Neuron (in vitro differentiated cells): Measurements from ENCODE around the gene EVA1B.

Experiments used
- H2AFZ ChIP-seq: one replicate; pipeline ENCODE4 v1.6.1; 2013; ENCODE audit warnings: low read depth, mild to moderate bottlenecking, inconsistent platforms, low read length, moderate library complexity
- H3K27me3 ChIP-seq: one replicate; pipeline ENCODE4 v1.6.1; 2013; ENCODE audit warnings: low read length; ENCODE audit not compliant: insufficient read depth
- H3K36me3 ChIP-seq: one replicate; pipeline ENCODE4 v1.6.1; 2013; ENCODE audit warnings: low read length; ENCODE audit not compliant: insufficient read depth
- H3K4me1 ChIP-seq: one replicate; pipeline ENCODE4 v1.6.1; 2013; ENCODE audit warnings: low read length; ENCODE audit not compliant: insufficient read depth
- H3K4me3 ChIP-seq: 2 replicates; pipeline ENCODE4 v1.5.1; 2013; ENCODE audit warnings: mild to moderate bottlenecking, low read length, moderate library complexity
- H3K9me3 ChIP-seq: one replicate; pipeline ENCODE4 v1.6.1; 2013; ENCODE audit warnings: low read length

EVA1B gene

GRCh38 chr1:36341626-36342320 lies 18.3 kb upstream of the EVA1B start:
- no peak overlapping the region for H2AFZ ChIP-seq
- H3K9me3 ChIP-seq: no peaks in the 10 kb centered on the region
- no peak overlapping the region for H3K4me3 ChIP-seq
- H3K36me3 ChIP-seq: peaks cover 28% of the 10 kb centered on the region
- no peaks in the 10 kb centered on the region for H3K27me3 ChIP-seq
- H3K4me1 ChIP-seq: peaks cover 4% of the 10 kb centered on the region

- H3K9me3 ChIP-seq: no peaks in the 10 kb centered on the region
- H3K4me3 ChIP-seq: no peak overlapping the region
- H3K36me3 ChIP-seq: peaks cover 13% of the 10 kb centered on the region
- H2AFZ ChIP-seq: no peak overlapping the region
- H3K4me1 ChIP-seq: peaks cover 6% of the 10 kb centered on the region
- no peaks in the 10 kb centered on the region for H3K27me3 ChIP-seq
These were observed 16.2 kb upstream of the EVA1B start for GRCh38 chr1:36339615-36340014.

- H2AFZ ChIP-seq: no peak overlapping the region
- no peak overlapping the region for H3K4me3 ChIP-seq
- H3K27me3 ChIP-seq: no peaks in the 10 kb centered on the region
- peaks cover 6% of the 10 kb centered on the region for H3K4me1 ChIP-seq
- H3K36me3 ChIP-seq: peaks cover 10% of the 10 kb centered on the region
- no peaks in the 10 kb centered on the region for H3K9me3 ChIP-seq
These were observed 15.8 kb upstream of the EVA1B start for GRCh38 chr1:36339215-36339614.

GRCh38 chr1:36337830-36338229 lies 14.4 kb upstream of the EVA1B start:
- no peaks in the 10 kb centered on the region for H3K27me3 ChIP-seq
- H3K36me3 ChIP-seq: no peaks in the 10 kb centered on the region
- no peaks in the 10 kb centered on the region for H3K9me3 ChIP-seq
- no peak overlapping the region for H2AFZ ChIP-seq
- H3K4me1 ChIP-seq: peaks cover 6% of the 10 kb centered on the region
- no peak overlapping the region for H3K4me3 ChIP-seq

GRCh38 chr1:36330940-36331339 lies 7.5 kb upstream of the EVA1B start:
- H2AFZ ChIP-seq: no peak overlapping the region
- no peak overlapping the region for H3K4me3 ChIP-seq
- H3K4me1 ChIP-seq: no peaks in the 10 kb centered on the region
- no peaks in the 10 kb centered on the region for H3K36me3 ChIP-seq
- H3K27me3 ChIP-seq: no peaks in the 10 kb centered on the region
- H3K9me3 ChIP-seq: no peaks in the 10 kb centered on the region

- Histone ChIP-seq H3K9me3 (no peaks in the 10 kb centered on the region), H2AFZ (no peak overlapping the region), H3K36me3 (no peaks in the 10 kb centered on the region), H3K27me3 (no peaks in the 10 kb centered on the region), H3K4me1 (no peaks in the 10 kb centered on the region), H3K4me3 (no peak overlapping the region)
These were observed 6.4 kb upstream of the EVA1B start for GRCh38 chr1:36329817-36330216.

GRCh38 chr1:36328713-36329112 lies 5.3 kb upstream of the EVA1B start:
- Histone ChIP-seq H2AFZ (no peak overlapping the region), H3K4me1 (peaks cover 11% of the 10 kb centered on the region), H3K4me3 (no peak overlapping the region), H3K9me3 (no peaks in the 10 kb centered on the region), H3K36me3 (no peaks in the 10 kb centered on the region), H3K27me3 (no peaks in the 10 kb centered on the region)

GRCh38 chr1:36328088-36328480 lies 4.6 kb upstream of the EVA1B start:
- no peak overlapping the region for H3K4me3 ChIP-seq
- H3K36me3 ChIP-seq: no peaks in the 10 kb centered on the region
- H3K27me3 ChIP-seq: no peaks in the 10 kb centered on the region
- no peaks in the 10 kb centered on the region for H3K9me3 ChIP-seq
- peaks cover 13% of the 10 kb centered on the region for H3K4me1 ChIP-seq
- no peak overlapping the region for H2AFZ ChIP-seq

GRCh38 chr1:36327421-36328087 lies 4.1 kb upstream of the EVA1B start:
- Histone ChIP-seq H2AFZ (no peak overlapping the region), H3K4me1 (peaks cover 15% of the 10 kb centered on the region), H3K4me3 (no peak overlapping the region), H3K27me3 (no peaks in the 10 kb centered on the region), H3K36me3 (no peaks in the 10 kb centered on the region), H3K9me3 (no peaks in the 10 kb centered on the region)

GRCh38 chr1:36326499-36326898 lies 3.1 kb upstream of the EVA1B start:
- no peak overlapping the region for H2AFZ ChIP-seq
- H3K36me3 ChIP-seq: peaks cover 5% of the 10 kb centered on the region
- H3K9me3 ChIP-seq: no peaks in the 10 kb centered on the region
- no peak overlapping the region for H3K4me3 ChIP-seq
- peaks cover 17% of the 10 kb centered on the region for H3K4me1 ChIP-seq
- no peaks in the 10 kb centered on the region for H3K27me3 ChIP-seq

GRCh38 chr1:36324353-36324703 lies 883 bp upstream of the EVA1B start:
- H3K4me1 ChIP-seq: peaks cover 20% of the 10 kb centered on the region
- peak overlapping the region; percentile 46 for H3K4me3 ChIP-seq
- no peak overlapping the region for H2AFZ ChIP-seq
- peaks cover 19% of the 10 kb centered on the region for H3K36me3 ChIP-seq
- no peaks in the 10 kb centered on the region for H3K27me3 ChIP-seq
- H3K9me3 ChIP-seq: no peaks in the 10 kb centered on the region

- H3K4me3 ChIP-seq: peak overlapping the region; percentile 45
- H3K9me3 ChIP-seq: no peaks in the 10 kb centered on the region
- H3K4me1 ChIP-seq: peaks cover 20% of the 10 kb centered on the region
- H3K36me3 ChIP-seq: peaks cover 24% of the 10 kb centered on the region
- no peaks in the 10 kb centered on the region for H3K27me3 ChIP-seq
- no peak overlapping the region for H2AFZ ChIP-seq
These were observed 434 bp downstream of the EVA1B start for GRCh38 chr1:36322786-36323635.

GRCh38 chr1:36322041-36322785 lies 1.2 kb downstream of the EVA1B start:
- Histone ChIP-seq H3K9me3 (no peaks in the 10 kb centered on the region), H3K4me3 (no peak overlapping the region), H3K27me3 (no peaks in the 10 kb centered on the region), H2AFZ (no peak overlapping the region), H3K36me3 (peaks cover 27% of the 10 kb centered on the region), H3K4me1 (peaks cover 20% of the 10 kb centered on the region)
